ENCODE results near the gene PALM. TPM values are rescaled to one million over a fixed set of nuclear protein-coding genes. Genes with fewer than 3 reads are reported as not detected.

PALM gene
- total RNA-seq, 1 experiment from 2014 or later: 14.4 TPM

- H3K9me3 ChIP-seq (ENCODE audit: control insufficient read depth, insufficient read depth, low read depth, low read length): no peaks in the 10 kb centered on the region
- ChIA-PET CTCF (interaction anchor here (0.5 kb wide), 1 partner anchor 131 kb away, joined by 7 read pairs; no protein-coding TSS in a partner anchor), POLR2A (no interaction called here)
- H3K27ac ChIP-seq (ENCODE audit: low read length): no peak overlapping the region
- H3K4me1 ChIP-seq (ENCODE audit: control insufficient read depth, insufficient read depth, low read length): no peaks in the 10 kb centered on the region
- in situ Hi-C loops (cut with HindIII; ENCODE audit: low pct_unique_long_range_greater_than_20kb, low sequenced_read_pairs): no loop called here
- no peak for TF ChIP-seq TCF7L2 (IDR thresholded peaks at IDR 0.05; ENCODE audit: low read depth, low read length)
- no peak for TF ChIP-seq REST (IDR thresholded peaks at IDR 0.05; ENCODE audit: insufficient read depth in 1 of 2, low read depth in 2 of 2, low read length in 1 of 2)
- no peak for TF ChIP-seq SIN3A (IDR thresholded peaks at IDR 0.05; ENCODE audit: borderline replicate concordance, insufficient read depth, low read depth, low read length)
- TF ChIP-seq CTCF (IDR thresholded peaks at IDR 0.05): no peak
- TF ChIP-seq POLR2AphosphoS5 (IDR thresholded peaks at IDR 0.05; ENCODE audit: low read depth, low read length): no peak
- DNase-seq (ENCODE audit: low read depth, low spot score): no peak
- H3K36me3 ChIP-seq (ENCODE audit: control insufficient read depth, insufficient read depth, low read length): no peaks in the 10 kb centered on the region; the same call in 1 of the 2 replicates
- BruUV-seq (replicated peaks): no TSS peak
- intact Hi-C loops (cut with micrococcal nuclease; ENCODE audit: unreplicated experiment): no loop called here
- H3K4me3 ChIP-seq (ENCODE audit: low read depth in 2 of 2, low read length in 2 of 2): no peak overlapping the region
- H3K27me3 ChIP-seq (ENCODE audit: control insufficient read depth, insufficient read depth, low read length): no peaks in the 10 kb centered on the region
- no peak for ATAC-seq
Measured at GRCh38 chr19:711254-711653, 2.5 kb downstream of the PALM start.

- Histone ChIP-seq H3K27me3 (ENCODE audit: control insufficient read depth, insufficient read depth, low read length) (no peaks in the 10 kb centered on the region), H3K27ac (ENCODE audit: low read length) (no peak overlapping the region), H3K9me3 (ENCODE audit: control insufficient read depth, insufficient read depth, low read depth, low read length) (no peaks in the 10 kb centered on the region), H3K36me3 (ENCODE audit: control insufficient read depth, insufficient read depth, low read length) (no peaks in the 10 kb centered on the region), H3K4me1 (ENCODE audit: control insufficient read depth, insufficient read depth, low read length) (no peaks in the 10 kb centered on the region), H3K4me3 (ENCODE audit: low read depth in 2 of 2, low read length in 2 of 2) (no peak overlapping the region)
- ATAC-seq (no peak), DNase-seq (ENCODE audit: low read depth, low spot score) (no peak)
- BruUV-seq (replicated peaks): no TSS peak
- CTCF ChIA-PET: no interaction called here
- POLR2A ChIA-PET: interaction anchor here (0.6 kb wide), 1 partner anchor 14 kb away, joined by 8 read pairs; no protein-coding TSS in a partner anchor
- in situ Hi-C loops (cut with HindIII; ENCODE audit: low pct_unique_long_range_greater_than_20kb, low sequenced_read_pairs) (no loop called here), intact Hi-C loops (cut with micrococcal nuclease; ENCODE audit: unreplicated experiment) (no loop called here)
- TF ChIP-seq REST (IDR thresholded peaks at IDR 0.05; ENCODE audit: insufficient read depth in 1 of 2, low read depth in 2 of 2, low read length in 1 of 2): no peak
- no peak for TF ChIP-seq TCF7L2 (IDR thresholded peaks at IDR 0.05; ENCODE audit: low read depth, low read length)
- TF ChIP-seq SIN3A (IDR thresholded peaks at IDR 0.05; ENCODE audit: borderline replicate concordance, insufficient read depth, low read depth, low read length): no peak
- no peak for TF ChIP-seq POLR2AphosphoS5 (IDR thresholded peaks at IDR 0.05; ENCODE audit: low read depth, low read length)
- no peak for TF ChIP-seq CTCF (IDR thresholded peaks at IDR 0.05)
Measured at GRCh38 chr19:715347-715746, 6.6 kb downstream of the PALM start.
